Stimulated activated CD4-positive, alpha-beta T cell treated with anti-CD3 and anti-CD28 coated beads, Interleukin-15, amount 100 ng/mL, for 24 hours (primary cell): ENCODE results near the gene GRAMD2B.
A peak's percentile ranks its signal among the peaks of the same experiment; 100 is the strongest.
"Not testable (repeated sequence)": the region's sequence is repeated elsewhere in the genome, so short reads cannot be mapped to it uniquely, and the experiment has no call there.

Experiments used
- DNase-seq: peaks from one replicate; pipeline ENCODE4 v3.0.0-alpha.2; 2020

The GRAMD2B gene

DNA sequence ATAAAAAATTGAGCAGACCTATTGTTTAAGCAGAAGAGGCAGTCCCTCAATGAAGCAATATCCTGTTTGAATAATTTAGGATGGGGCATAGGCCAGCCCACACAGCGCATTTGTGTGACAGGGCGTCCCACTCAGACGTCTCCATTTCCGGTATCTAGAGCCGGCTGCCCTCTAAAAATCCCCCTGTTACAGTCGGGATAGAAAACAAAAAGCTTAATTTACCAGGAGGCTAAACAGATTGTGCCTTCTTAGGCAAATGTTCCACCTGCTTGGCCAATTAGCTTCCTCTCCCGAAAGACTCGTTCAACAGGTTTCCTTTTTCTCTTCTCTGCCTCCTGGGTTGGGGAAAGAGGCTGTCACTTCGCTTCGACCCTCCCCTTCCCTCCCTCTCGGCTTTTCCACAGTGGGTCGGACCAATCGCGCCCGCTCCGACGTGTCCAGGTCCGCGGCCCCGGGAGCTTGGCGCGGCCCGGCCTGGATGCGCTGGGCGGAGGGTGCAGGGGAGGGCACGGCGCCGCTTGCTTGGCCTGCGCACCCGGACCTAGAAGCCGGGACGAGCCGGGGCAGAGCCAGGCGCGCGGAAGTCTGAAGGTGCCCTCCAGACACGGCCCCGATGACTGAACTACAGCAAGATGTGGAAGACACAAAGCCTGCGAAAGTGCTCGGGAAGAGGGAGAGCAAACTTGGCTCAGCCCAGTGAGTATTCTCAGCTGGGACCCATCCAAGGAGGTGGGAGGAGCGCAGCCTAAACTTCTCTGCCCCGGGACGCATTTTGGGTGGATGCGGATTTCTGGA lies at the start of gene GRAMD2B:
Gene GRAMD2B (plus strand): TSS at position 416 of the 795 bp plus-strand sequence. CDS start 198 bp downstream, at position 614.
- peak; percentile 77 for DNase-seq

GRCh38 chr5:126374109-126374416 lies 49.1 kb upstream of the GRAMD2B start:
- DNase-seq, result no peak

DNA sequence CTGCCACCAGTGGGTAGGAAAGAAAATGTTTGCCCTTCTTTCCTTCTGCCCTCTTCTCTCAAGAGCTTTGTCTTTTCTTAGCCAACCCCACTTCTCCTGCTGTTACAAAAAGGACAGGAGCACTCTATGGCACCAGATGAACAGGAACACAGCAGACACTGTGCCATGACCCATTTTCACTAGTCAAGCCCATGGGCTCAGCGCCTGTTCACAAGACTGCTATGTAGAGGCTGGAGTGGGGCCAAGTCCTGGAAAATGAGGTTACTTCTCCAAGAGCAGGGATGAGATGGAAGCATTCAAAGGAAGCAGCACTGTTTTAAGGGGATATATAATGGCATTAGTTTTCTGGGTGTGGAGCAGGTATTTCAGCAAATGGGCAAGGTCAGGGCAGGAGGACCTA lies 46.8 kb upstream of the GRAMD2B start:
- DNase-seq, result no peak

DNA sequence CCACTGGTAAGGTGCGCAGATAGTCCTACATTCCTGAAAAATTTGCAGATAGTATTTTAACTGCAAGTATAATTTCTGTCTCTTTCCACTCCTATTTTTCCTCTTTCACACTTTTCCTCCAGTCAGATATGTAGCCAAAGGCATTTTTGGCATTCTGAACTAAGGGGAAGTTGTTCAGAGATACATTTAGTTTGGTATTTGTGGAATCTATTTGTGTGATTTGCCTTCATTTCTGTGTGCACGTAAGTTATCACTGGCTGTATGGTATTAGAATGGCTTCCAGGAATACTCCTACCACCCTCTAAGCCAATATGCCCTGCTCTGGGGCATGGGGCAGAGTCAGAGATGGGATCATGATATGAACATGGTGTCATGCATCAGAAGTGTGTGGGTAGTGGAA lies 45.8 kb upstream of the GRAMD2B start:
- DNase-seq, result no peak

DNA sequence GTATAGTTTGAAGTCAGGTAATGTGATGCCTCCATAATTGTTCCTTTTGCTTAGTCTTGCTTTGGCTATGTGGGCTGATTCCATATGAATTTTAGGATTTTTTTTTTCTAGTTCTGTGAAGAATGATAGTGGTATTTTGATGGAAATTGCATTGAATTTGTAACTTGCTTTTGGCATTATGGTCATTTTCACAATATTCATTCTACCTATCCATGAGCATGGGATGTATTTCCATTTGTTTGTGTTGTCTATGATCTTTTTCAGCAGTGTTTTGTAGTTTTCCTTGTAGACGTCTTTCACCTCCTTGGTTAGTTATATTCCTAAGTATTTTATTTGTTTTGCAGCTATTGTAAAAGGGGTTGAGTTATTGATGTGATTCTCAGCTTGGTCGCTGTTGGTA lies 42.9 kb upstream of the GRAMD2B start:
- not testable (repeated sequence) for DNase-seq

GRCh38 chr5:126383246-126383645 lies 40.0 kb upstream of the GRAMD2B start:
- DNase-seq, result no peak

- no peak for DNase-seq
Measured at GRCh38 chr5:126383776-126384175, 39.4 kb upstream of the GRAMD2B start.

DNA sequence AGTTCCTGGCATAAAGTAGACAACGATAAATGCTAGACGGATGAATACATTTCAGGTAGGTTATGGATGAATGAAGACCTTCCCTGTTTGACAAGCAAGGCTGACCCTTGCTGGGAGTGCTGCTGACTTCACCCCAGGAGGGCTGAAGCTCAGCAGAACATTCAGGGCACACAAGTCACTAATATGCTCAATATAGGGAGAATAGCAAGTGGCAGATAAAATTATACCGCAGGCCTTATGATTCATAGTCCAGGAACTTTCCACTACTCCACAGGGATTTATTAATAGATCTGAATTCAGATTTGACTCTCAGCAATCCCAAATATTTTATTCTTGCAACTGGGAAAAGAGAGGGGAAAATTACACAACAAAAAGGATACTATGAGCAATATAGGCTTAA lies 38.2 kb upstream of the GRAMD2B start:
- DNase-seq, result no peak

- DNase-seq, result no peak
Measured at GRCh38 chr5:126385524-126386502, 37.4 kb upstream of the GRAMD2B start.

GRCh38 chr5:126389179-126389578 lies 34.0 kb upstream of the GRAMD2B start:
- no peak for DNase-seq

- DNase-seq, result no peak
Measured at GRCh38 chr5:126390051-126390450, 33.2 kb upstream of the GRAMD2B start.

DNA sequence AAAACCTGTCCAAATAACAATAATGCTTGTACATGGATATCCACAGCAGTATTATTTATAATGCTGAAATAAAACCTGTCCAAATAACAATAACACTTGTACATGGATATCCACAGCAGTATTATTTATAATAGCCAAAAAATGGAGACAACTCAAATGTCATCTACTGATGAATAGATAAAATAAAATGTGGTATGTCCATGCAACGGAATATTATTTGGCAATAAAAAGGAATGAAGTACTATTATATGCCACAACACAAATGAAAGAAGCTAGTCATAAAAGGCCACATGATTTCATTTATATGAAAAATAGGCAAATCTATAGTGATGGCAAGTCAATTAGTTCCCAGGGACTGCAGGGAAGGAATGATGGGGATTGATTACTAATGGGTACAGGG lies 31.8 kb upstream of the GRAMD2B start:
- DNase-seq, result no peak

GRCh38 chr5:126394211-126394788 lies 28.9 kb upstream of the GRAMD2B start:
- no peak for DNase-seq

GRCh38 chr5:126395198-126395597 lies 28.0 kb upstream of the GRAMD2B start:
- no peak for DNase-seq

GRCh38 chr5:126395605-126396004 lies 27.6 kb upstream of the GRAMD2B start:
- no peak for DNase-seq

- DNase-seq, result not testable (repeated sequence)
Measured at GRCh38 chr5:126396721-126397120, 26.5 kb upstream of the GRAMD2B start.

- DNase-seq, result no peak
Measured at GRCh38 chr5:126398791-126399190, 24.4 kb upstream of the GRAMD2B start.

GRCh38 chr5:126400621-126401251 lies 22.5 kb upstream of the GRAMD2B start:
- DNase-seq, result no peak

GRCh38 chr5:126402621-126403555 lies 20.3 kb upstream of the GRAMD2B start:
- DNase-seq, result no peak

DNA sequence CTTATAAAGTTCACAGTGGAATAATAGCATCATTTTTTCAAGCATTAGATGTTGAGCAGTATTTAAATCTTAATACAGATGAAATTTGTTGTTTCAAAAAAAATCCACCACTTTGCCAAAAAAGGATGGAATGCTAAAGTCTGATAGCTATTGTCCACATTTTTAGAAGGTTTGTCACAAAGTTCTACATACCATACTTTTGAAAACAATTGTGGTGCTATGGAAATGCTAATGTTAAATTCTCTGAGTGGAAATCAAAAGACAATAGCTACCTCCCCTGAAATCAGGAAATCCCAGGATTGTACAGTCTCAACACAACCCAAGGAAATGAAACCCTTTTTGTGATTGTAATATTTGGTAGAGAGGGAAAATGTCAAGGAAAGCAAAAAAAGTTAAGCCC lies 19.3 kb upstream of the GRAMD2B start:
- no peak for DNase-seq

DNA sequence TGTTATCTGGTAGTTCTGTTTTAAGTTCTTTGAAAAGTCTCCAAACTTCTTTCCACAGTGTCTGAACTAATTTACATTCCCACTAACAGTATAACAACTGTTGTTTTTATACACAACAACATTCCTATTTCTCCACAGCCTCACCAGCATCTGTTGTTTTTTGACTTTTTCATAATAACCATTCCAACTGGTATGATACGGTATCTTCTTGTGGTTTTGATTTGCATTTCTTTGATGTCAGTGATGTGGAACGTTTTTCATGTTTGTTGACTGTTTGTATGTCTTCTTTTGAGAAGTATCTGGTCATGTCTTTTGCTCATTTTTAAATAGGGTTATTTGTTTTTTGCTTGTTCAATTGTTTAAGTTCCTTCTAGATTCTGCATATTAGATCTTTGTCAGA lies 12.6 kb upstream of the GRAMD2B start:
- DNase-seq, result no peak

- no peak for DNase-seq
Measured at GRCh38 chr5:126413856-126414255, 9.4 kb upstream of the GRAMD2B start.
